SJCRH30 (cell line): Measurements from ENCODE around the gene CCL25. TPM values are rescaled to one million over a fixed set of nuclear protein-coding genes. Genes with fewer than 3 reads are reported as not detected.
A peak's percentile ranks its signal among the peaks of the same experiment; 100 is the strongest.
"Not testable (repeated sequence)": the region's sequence is repeated elsewhere in the genome, so short reads cannot be mapped to it uniquely, and the experiment has no call there.

Source experiments
- DNase-seq, 2 experiments: peaks; one replicate each; pipeline ENCODE4 v3.0.0-alpha.2; 2015 to 2020
- H3K27ac ChIP-seq: fragments of 250-450 bp; sonication (Bioruptor Pico); 2 replicates; pipeline ENCODE4 v1.5.1; 2020; ENCODE audit warnings: mild to moderate bottlenecking, moderate library complexity
- H3K27me3 ChIP-seq: fragments of 250-450 bp; sonication (Bioruptor Pico); 2 replicates; pipeline ENCODE4 v1.5.1; 2020; ENCODE audit warnings: mild to moderate bottlenecking, moderate library complexity
- H3K36me3 ChIP-seq: fragments of 250-450 bp; sonication (Bioruptor Pico); 2 replicates; pipeline ENCODE4 v1.5.1; 2020; ENCODE audit warnings: mild to moderate bottlenecking, moderate library complexity
- H3K4me1 ChIP-seq: fragments of 250-450 bp; sonication (Bioruptor Pico); 2 replicates; pipeline ENCODE4 v1.5.1; 2020; ENCODE audit warnings: mild to moderate bottlenecking, moderate library complexity
- H3K4me3 ChIP-seq: fragments of 250-450 bp; sonication (Bioruptor Pico); 2 replicates; pipeline ENCODE4 v1.5.1; 2020; ENCODE audit warnings: mild to moderate bottlenecking, moderate library complexity
- H3K9me3 ChIP-seq: fragments of 250-450 bp; sonication (Bioruptor Pico); replicated peaks from 2 replicates; pipeline ENCODE4 v1.5.1; 2020; ENCODE audit warnings: mild to moderate bottlenecking, moderate library complexity
- total RNA-seq: library from RNA; depleted of rRNA; stranded (reverse); fragments of >200 nt; shearing (Covaris generic); gene quantifications from 2 replicates; pipeline ENCODE4 v1.2.3, GENCODE V29; 2014; rRNA removed

Gene CCL25, protein sequence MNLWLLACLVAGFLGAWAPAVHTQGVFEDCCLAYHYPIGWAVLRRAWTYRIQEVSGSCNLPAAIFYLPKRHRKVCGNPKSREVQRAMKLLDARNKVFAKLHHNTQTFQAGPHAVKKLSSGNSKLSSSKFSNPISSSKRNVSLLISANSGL
- total RNA-seq, result not detected in 2 replicates

DNA sequence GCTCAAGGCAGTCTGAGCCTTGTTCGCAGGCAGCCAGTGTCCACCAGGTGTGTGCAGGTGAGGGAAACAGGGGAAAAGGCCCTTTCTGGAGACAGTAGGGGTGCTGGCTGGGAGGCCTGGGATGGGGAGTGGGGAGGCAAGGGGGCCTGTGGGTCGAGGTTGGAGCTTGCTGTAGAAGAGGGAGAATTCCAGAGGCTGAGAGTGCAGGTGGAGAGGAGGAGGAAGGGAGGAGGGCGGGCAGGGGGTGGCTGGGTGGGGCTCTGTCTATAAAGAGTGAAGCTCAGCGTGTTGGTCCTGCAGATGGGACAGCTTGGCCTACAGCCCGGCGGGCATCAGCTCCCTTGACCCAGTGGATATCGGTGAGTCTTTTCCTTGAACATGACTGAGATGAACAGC is at the start of gene CCL25:
Gene CCL25 (plus strand): TSS at position 297 of the 396 bp plus-strand sequence. CDS start 290 bp downstream, outside the sequence.
- no peak for DNase-seq
- Histone ChIP-seq H3K4me3 (no peak within 1 kb of the TSS), H3K27me3 (no peaks in the 10 kb centered on the region), H3K36me3 (no peaks in the 10 kb centered on the region), H3K4me1 (no peaks in the 10 kb centered on the region), H3K9me3 (no peaks in the 10 kb centered on the region), H3K27ac (no peak within 1 kb of the TSS)

DNA sequence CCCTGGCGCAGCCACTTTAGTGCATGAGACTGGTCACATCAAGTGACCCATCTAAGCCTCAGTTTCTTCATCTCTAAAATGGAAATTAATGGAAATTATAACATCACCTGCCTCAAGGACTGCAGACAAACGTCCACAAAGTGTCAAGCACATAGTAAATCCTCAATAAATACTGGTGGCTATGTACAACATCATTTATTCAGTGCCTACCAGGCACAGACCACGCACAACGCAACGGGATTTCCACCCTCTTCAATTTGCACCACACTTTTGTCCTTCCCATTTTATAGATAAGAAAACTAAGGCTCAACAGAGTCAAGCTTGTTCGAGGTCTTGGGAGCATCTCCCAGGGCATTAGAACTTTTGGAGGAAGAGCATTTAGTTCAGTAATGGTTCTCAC is 48.6 kb upstream of the CCL25 start:
- H3K27me3 ChIP-seq, result no peaks in the 10 kb centered on the region
- peaks cover 13% of the 10 kb centered on the region; the same call in 1 of the 2 replicates for H3K36me3 ChIP-seq
- peak overlapping the region; percentile 91 for H3K4me3 ChIP-seq
- H3K9me3 ChIP-seq, result no peaks in the 10 kb centered on the region
- H3K4me1 ChIP-seq, result no peaks in the 10 kb centered on the region
- no peak overlapping the region for H3K27ac ChIP-seq
- no peak for DNase-seq

DNA sequence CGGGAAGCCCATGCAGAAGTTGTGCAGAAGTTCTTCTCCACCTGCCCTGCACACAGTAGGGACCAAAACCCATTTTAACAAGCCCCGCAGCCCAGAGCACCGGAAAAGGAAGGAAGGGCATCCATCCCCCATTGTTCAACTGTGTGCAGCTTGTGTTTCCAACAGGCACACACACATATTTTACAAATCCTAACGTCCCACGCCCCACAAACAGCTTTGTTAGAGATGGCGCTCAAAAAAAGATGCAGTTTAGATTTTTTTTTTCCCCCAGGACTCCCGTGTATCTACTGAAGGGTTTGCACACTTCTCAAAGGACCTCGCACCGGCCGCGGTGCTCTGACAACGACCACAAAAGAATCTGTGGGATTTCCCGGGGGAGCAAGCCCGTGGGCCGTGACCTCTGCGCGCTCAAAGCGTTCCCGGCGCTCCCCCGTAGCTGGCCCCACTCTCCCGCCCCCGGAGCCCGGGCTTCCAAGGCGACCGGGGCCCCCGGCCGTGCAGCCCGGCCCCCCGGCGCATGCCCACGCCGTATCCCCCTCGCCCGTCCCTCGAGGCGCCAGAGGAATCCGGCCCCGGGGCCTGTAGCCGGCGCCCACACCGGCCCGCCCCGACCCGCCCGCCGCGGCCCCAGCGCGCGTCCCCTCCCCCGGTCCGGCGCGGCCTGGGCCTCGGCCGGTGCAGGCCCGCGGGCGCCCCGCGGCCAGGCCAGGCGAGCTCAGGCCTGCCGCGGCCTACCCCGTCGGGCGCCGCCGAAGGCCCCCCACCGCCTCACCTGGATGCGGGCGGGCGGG is 47.6 kb upstream of the CCL25 start:
- Histone ChIP-seq H3K36me3 (peaks cover 8% of the 10 kb centered on the region; the same call in 1 of the 2 replicates), H3K27me3 (no peaks in the 10 kb centered on the region), H3K4me3 (peak overlapping the region; percentile 91), H3K4me1 (no peaks in the 10 kb centered on the region), H3K9me3 (no peaks in the 10 kb centered on the region), H3K27ac (peak overlapping the region; percentile 48; the same call in 1 of the 2 replicates)
- peak; percentile 10 to 28 for DNase-seq

DNA sequence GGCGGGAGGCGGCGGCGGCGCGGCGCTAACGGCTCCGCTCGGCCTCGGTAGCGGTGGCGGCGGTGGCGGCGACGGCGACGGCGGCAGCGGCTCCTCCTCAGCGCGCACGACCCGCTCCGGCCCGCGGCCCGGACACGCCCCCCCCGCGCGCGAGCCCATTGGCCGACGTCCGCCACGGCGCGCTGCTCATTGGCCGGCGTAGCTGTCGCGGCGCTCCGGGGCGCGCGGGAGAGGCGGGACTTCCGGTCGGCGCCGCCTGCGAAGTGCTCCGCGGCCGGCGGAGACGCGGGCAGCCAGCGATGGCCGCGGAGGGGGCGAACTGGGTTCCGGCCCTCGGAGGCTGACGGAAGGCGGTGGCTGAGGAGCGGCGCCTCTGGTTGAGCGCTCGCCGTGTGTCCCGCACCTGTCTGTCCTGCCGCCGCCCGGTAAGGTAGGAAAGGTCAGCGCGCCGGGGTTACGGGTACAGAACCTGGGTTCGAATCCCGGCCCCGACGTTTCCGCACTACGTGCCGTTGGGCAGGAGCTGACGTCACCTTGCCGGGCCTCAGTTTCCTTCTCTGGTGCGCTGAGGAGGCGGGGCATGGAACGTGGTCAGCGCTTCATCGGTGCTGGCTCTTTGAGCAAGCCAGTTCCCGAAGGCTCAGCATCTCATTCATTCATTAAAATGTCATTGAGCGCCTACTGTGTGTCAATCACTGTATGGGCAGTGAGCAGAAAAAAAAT is 46.9 kb upstream of the CCL25 start, which contains the start of gene ELAVL1:
Gene ELAVL1 (minus strand): TSS at position 108 of the 723 bp plus-strand sequence. CDS start 13,826 bp downstream, outside the sequence.
- Histone ChIP-seq H3K4me1 (no peaks in the 10 kb centered on the region), H3K27ac (peak within 1 kb of the TSS; percentile 48; the same call in 1 of the 2 replicates), H3K27me3 (no peaks in the 10 kb centered on the region), H3K9me3 (no peaks in the 10 kb centered on the region), H3K4me3 (peak within 1 kb of the TSS; percentile 91), H3K36me3 (peaks cover 5% of the 10 kb centered on the region; the same call in 1 of the 2 replicates)
- peak; percentile 82 to 90 for DNase-seq

DNA sequence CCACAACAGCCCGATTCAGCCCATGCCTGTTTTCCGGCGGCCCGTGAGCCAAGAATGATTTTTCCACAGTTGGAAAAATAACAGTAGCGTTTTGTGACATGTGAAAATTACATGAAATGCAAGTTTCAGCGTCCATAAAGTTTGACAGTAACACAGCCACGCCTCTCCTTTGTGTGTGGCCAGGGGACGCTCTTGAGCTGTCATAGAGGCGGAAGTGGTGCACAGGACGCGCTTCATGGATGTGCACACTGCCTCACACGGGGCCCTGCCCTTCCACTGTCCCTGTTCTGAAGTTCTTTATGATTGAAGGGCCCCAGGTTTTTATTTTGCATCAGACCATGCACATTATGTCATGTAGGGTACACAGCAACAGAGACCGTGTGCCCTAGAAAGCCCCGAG is 34.8 kb upstream of the CCL25 start:
- no peaks in the 10 kb centered on the region for H3K9me3 ChIP-seq
- peak in 1 of 2 experiments; percentile 34 for DNase-seq
- no peaks in the 10 kb centered on the region for H3K4me1 ChIP-seq
- H3K36me3 ChIP-seq, result no peaks in the 10 kb centered on the region
- no peak overlapping the region for H3K27ac ChIP-seq
- H3K4me3 ChIP-seq, result no peak overlapping the region
- no peaks in the 10 kb centered on the region for H3K27me3 ChIP-seq

DNA sequence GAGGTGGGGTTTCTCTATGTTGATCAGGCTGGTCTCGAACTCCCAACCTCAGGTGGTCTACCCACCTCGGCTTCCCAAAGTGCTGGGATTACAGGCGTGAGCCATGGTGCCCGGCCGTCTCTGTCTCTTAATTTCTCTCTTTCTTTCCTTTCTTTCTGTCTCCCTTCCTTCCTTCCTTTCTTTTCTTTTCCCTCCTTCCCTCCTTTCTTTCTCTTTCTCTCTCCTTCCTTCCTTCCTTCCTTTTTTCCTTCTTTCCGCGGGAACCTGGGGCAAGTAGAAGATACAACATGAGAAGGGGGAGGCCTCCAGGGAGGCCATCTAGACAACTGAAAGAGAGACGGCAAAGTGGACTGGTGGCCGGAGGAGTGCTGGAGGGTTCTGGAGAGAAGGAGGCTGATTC is 31.9 kb upstream of the CCL25 start:
- Histone ChIP-seq H3K4me1 (no peaks in the 10 kb centered on the region), H3K4me3 (no peak overlapping the region), H3K36me3 (no peaks in the 10 kb centered on the region), H3K27ac (no peak overlapping the region), H3K9me3 (no peaks in the 10 kb centered on the region), H3K27me3 (no peaks in the 10 kb centered on the region)
- DNase-seq, result no peak

DNA sequence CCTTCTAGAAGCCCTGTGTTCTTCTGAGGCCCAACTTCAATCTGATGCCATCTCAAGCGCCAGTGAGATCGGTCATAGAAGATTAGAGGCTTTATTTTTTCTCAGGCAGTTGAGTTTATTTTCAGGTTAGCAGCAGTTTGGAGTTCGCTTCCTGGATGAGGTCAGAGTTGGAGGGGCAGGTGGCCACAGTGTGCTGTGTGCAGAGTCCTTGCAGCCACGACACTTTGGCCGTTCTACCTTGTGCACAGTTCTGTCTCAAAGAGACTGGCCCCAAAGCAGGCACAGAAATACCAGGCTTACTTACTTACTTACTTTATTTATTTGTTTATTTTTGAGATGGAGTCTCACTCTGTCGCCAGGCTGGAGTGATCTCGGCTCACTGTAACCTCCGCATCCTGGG is 31.2 kb upstream of the CCL25 start:
- Histone ChIP-seq H3K27me3 (no peaks in the 10 kb centered on the region), H3K27ac (no peak overlapping the region), H3K9me3 (no peaks in the 10 kb centered on the region), H3K4me1 (no peaks in the 10 kb centered on the region), H3K4me3 (no peak overlapping the region), H3K36me3 (no peaks in the 10 kb centered on the region)
- no peak for DNase-seq

DNA sequence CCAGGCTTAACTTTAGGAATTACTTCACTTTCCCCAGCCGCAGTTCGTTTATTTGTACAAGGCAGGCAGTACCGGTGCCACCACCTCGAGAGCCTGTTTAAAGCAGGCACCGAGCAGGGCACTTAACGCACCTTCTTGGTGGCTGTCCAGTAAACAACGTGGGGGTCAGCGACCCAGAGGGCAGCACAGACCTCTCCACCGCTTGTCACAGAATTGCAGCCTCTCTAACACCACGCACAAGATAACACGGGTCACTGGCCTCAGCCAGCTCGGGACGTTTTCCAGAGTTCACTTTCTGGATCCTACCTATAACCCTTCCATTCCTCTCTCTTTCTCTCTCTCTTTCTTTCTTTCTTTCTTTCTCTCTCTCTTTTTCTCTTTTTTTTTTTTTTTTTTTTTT is 30.3 kb upstream of the CCL25 start:
- no peaks in the 10 kb centered on the region for H3K4me1 ChIP-seq
- no peaks in the 10 kb centered on the region for H3K9me3 ChIP-seq
- H3K36me3 ChIP-seq, result no peaks in the 10 kb centered on the region
- H3K27ac ChIP-seq, result no peak overlapping the region
- no peak overlapping the region for H3K4me3 ChIP-seq
- H3K27me3 ChIP-seq, result no peaks in the 10 kb centered on the region
- no peak for DNase-seq

DNA sequence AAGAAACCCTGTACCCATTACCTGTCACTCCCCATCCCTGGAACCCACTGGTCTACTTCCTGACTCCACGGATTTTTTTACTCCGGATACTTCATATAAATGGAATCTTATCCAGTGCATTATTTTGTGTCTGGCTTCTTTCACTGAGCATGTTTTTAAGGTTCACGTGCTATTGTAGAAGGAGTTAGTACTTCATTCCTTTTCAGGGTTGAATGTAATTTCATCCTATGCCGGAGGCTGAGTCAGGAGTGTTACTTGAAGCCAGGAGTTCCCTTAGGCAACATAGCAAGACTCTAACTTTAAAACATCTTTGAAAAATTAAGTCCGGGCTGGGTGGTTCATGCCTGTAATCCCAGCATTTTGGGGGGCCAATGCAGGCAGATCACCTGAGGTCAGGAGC is 29.2 kb upstream of the CCL25 start:
- Histone ChIP-seq H3K9me3 (no peaks in the 10 kb centered on the region), H3K4me3 (no peak overlapping the region)
- no peak for DNase-seq

DNA sequence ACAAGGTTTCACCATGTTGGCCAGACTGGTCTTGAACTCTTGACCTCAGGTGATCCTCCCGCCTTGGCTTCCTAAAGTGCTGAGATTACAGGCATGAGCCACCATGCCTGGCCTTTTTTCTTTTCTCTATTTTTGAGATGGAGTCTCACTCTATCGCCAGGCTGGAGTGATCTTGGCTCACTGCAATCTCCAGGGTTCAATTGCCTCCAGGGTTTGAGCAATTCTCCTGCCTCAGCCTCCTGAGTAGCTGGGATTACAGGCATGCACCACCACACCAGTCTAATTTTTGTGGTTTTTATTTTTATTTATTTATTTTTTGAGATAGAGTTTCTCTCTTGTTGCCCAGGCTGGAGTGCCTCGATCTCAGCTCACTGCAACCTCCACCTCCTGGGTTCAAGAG is 28.3 kb upstream of the CCL25 start:
- not testable (repeated sequence) for H3K4me3 ChIP-seq, H3K27me3 ChIP-seq, H3K9me3 ChIP-seq, DNase-seq, H3K27ac ChIP-seq, H3K36me3 ChIP-seq
- peaks cover 14% of the 10 kb centered on the region for H3K4me1 ChIP-seq

More for the DNA sequence above, 29.2 kb upstream of the CCL25 start:
- Histone ChIP-seq H3K36me3 (no peaks in the 10 kb centered on the region), H3K4me1 (peaks cover 6% of the 10 kb centered on the region), H3K27me3 (no peaks in the 10 kb centered on the region), H3K27ac (no peak overlapping the region)

DNA sequence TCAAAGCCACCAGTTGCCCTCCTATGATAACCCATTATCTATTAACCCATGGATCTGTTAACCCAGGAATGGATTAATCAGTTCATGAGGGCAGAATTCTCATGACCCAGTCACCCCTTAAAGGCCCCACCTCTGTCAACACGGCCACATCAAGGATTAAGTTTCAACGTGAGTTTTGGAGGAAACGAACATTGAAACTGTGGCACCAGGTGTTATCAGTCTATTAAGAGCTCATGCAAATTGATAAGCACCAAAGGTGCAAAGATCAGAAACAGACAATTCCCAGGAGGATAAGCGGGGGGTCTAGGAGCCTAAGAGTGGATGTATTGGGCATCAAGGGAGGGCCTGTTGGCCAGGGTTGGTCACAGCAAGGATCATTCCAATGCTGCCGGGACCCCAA is 27.2 kb upstream of the CCL25 start:
- Histone ChIP-seq H3K36me3 (no peaks in the 10 kb centered on the region), H3K4me3 (no peak overlapping the region), H3K9me3 (no peaks in the 10 kb centered on the region), H3K4me1 (peaks cover 18% of the 10 kb centered on the region), H3K27me3 (no peaks in the 10 kb centered on the region), H3K27ac (no peak overlapping the region)
- no peak for DNase-seq

DNA sequence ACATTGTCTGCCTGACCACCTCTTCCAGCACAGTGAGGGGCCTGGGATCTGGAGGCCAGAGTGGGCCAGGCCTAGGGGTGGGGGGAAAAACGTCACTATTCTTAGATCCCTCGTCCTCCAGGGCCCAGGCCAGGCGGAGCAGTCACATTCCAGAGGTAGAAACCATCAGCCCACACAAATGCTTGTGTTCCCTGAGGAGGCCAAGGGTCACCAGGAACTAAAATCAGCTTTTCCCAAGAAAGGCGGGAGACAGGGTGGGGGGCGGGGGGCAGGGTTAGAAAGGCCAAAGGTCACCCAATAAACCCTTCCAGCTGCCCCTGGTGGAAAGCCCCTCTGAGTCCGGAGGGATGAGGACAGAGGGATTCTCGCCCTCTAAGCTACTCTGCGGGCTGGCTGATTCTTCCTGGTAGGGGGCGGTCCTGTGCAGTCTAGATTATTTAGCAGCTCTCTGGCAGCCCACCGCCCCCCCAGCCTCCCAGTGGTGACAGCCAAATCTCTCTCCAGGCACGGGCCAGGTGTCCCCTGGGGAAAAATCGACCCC is 23.5 kb upstream of the CCL25 start:
- no peaks in the 10 kb centered on the region for H3K9me3 ChIP-seq
- H3K36me3 ChIP-seq, result no peaks in the 10 kb centered on the region
- peak; percentile 48 for DNase-seq
- H3K4me3 ChIP-seq, result no peak overlapping the region
- H3K27ac ChIP-seq, result peak overlapping the region; percentile 38
- H3K27me3 ChIP-seq, result no peaks in the 10 kb centered on the region
- peaks cover 27% of the 10 kb centered on the region for H3K4me1 ChIP-seq

DNA sequence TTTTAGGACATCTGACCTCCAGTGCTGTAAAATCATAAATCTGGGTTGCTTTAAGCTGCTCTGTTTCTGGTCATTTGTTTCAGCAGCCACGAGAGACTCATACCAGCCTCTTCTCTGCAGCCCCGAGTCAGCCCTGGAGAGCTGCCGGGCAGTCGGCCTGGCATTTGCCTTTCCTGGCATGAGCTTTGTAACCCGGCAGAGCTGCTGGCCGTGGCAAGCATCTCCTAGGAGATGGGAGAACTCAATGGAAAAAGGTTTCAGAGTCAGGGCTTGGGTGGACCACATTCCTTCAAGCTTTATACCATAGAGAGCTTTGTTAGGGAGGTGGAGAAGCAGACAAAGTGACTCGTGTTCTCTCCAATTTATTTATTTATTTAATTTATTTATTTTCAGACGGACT is 21.6 kb upstream of the CCL25 start:
- no peak overlapping the region for H3K27ac ChIP-seq
- H3K36me3 ChIP-seq, result no peaks in the 10 kb centered on the region
- H3K27me3 ChIP-seq, result no peaks in the 10 kb centered on the region
- peaks cover 44% of the 10 kb centered on the region for H3K4me1 ChIP-seq
- H3K9me3 ChIP-seq, result no peaks in the 10 kb centered on the region
- DNase-seq, result no peak
- H3K4me3 ChIP-seq, result no peak overlapping the region

DNA sequence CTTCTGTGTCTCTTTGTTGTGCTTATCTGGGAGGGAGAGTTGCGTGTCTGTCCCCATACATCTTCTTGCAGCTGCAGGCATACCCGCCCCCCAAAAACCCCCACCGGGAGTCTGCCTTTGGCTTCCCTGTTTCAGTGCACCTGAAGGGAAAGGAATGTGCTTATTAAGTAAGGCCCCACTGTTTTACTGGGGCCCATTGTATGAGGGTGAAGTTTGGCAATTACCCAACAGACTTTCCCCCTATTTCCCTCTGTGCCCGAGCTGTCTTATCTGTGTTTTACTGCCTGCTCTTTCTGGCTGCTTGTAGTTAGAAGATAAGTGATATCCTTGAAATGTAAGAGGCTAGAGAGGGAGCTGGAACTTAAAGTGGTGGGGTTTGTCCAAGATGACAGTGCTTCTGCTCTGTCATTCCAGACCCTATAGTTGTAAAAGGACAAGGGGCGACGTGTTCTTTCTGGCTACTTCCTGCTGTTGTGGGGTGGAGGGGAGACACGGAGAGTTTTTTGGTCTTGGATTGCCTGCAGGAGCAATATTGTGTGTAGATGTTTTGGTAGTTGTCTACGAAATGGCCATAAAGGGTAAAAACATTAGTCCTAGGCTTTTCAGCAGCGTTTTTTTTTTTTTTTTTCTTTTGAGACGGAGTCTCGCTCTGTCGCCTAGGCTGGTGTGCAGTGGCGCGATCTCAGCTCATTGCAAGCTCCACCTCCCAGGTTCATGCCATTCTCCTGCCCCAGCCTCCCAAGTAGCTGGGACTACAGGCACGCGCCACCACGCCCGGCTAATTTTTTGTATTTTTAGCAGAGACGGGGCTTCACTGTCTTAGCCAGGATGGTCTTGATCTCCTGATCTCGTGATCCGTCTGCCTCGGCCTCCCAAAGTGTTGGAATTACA is 19.0 kb upstream of the CCL25 start:
- H3K9me3 ChIP-seq, H3K27me3 ChIP-seq, H3K4me3 ChIP-seq, H3K36me3 ChIP-seq: not testable (repeated sequence)
- peak in 1 of 2 experiments; percentile 21 for DNase-seq
- H3K27ac ChIP-seq, result peak overlapping the region; percentile 62
- peaks cover 46% of the 10 kb centered on the region for H3K4me1 ChIP-seq
